HepG2 (cell line): ENCODE measurements around the gene TBXA2R.

Experiments used
- BHLHE40 ChIP-seq: IDR thresholded peaks from 2 replicates; pipeline ENCODE4 v1.6.1; 2011; ENCODE audit warnings: low read length, improper control_type of control experiment
- CTCF ChIP-seq: sonication (generic); formaldehyde crosslinking; IDR thresholded peaks from 2 replicates; pipeline ENCODE4 v1.5.0; 2020; ENCODE audit warnings: mild to moderate bottlenecking, missing genetic modification reagents, moderate library complexity
- MAFK ChIP-seq, 2 experiments: IDR thresholded peaks in 1 of 2; conservative IDR thresholded peaks in 1 of 2; 2 replicates each; pipeline ENCODE4 v1.6.1; 2011; ENCODE audit warnings: improper control_type of control experiment in 2 of 2, low read length in 2 of 2
- U2AF1 ChIP-seq: fragments of 200-400 bp; formaldehyde crosslinking; optimal IDR thresholded peaks from 2 replicates; pipeline ENCODE3; 2017; ENCODE audit warnings: mild to moderate bottlenecking, low read depth, low read length
- ZKSCAN1 ChIP-seq: fragments of 150-350 bp; IDR thresholded peaks from 2 replicates; pipeline ENCODE4 v1.6.1; 2014; ENCODE audit warnings: low read length

GRCh38 chr19:3563709-3564524 lies 42.8 kb downstream of the TBXA2R start:
- TF ChIP-seq MAFK (conservative IDR thresholded peaks at IDR 0.05 in 1 of 2, IDR thresholded peaks at IDR 0.05 in 1 of 2; ENCODE audit: low read length in 2 of 2), result no peak
- TF ChIP-seq BHLHE40, result 0 out of 2 replicates have a peak, but pooled peaks have one; percentile 3
- TF ChIP-seq U2AF1, result no peak
- TF ChIP-seq CTCF (CRISPR knock-in tag), result no peak
- no peak for TF ChIP-seq ZKSCAN1
